ENCODE data around the gene COL6A1. TPM values are rescaled to one million over a fixed set of nuclear protein-coding genes. Genes with fewer than 3 reads are reported as not detected.

The COL6A1 gene
- total RNA-seq, 1 donor from 2014 or later = 137 TPM

- no peaks in the 10 kb centered on the region for H3K9me3 Mint-ChIP-seq (ENCODE audit: low read depth)
- no peak for TF ChIP-seq CTCF (IDR thresholded peaks at IDR 0.05; ENCODE audit: unreplicated experiment)
- H3K4me1 Mint-ChIP-seq (ENCODE audit: low read depth) = no peaks in the 10 kb centered on the region
- H3K36me3 Mint-ChIP-seq (ENCODE audit: insufficient read depth) = no peaks in the 10 kb centered on the region
- H3K27me3 Mint-ChIP-seq = peaks cover 11% of the 10 kb centered on the region
- no peak for DNase-seq (ENCODE audit: low spot score, unreplicated experiment)
- H3K4me3 Mint-ChIP-seq (ENCODE audit: low read depth) = no peak overlapping the region
- H3K27ac Mint-ChIP-seq = no peak overlapping the region
Measured at GRCh38 chr21:45940091-45940490, 41.5 kb upstream of the COL6A1 start.

GRCh38 chr21:45940621-45941337 is 40.8 kb upstream of the COL6A1 start:
- TF ChIP-seq CTCF (IDR thresholded peaks at IDR 0.05; ENCODE audit: unreplicated experiment) = no peak
- H3K9me3 Mint-ChIP-seq (ENCODE audit: low read depth) = no peaks in the 10 kb centered on the region
- H3K36me3 Mint-ChIP-seq (ENCODE audit: insufficient read depth) = no peaks in the 10 kb centered on the region
- no peaks in the 10 kb centered on the region for H3K4me1 Mint-ChIP-seq (ENCODE audit: low read depth)
- no peak overlapping the region for H3K27ac Mint-ChIP-seq
- H3K4me3 Mint-ChIP-seq (ENCODE audit: low read depth) = no peak overlapping the region
- no peak for DNase-seq (ENCODE audit: low spot score, unreplicated experiment)
- H3K27me3 Mint-ChIP-seq = peaks cover 8% of the 10 kb centered on the region

GRCh38 chr21:45941338-45941710 is 40.2 kb upstream of the COL6A1 start:
- TF ChIP-seq CTCF (IDR thresholded peaks at IDR 0.05; ENCODE audit: unreplicated experiment) = no peak
- peaks cover 8% of the 10 kb centered on the region for H3K27me3 Mint-ChIP-seq
- no peak for DNase-seq (ENCODE audit: low spot score, unreplicated experiment)
- H3K4me1 Mint-ChIP-seq (ENCODE audit: low read depth) = no peaks in the 10 kb centered on the region
- H3K9me3 Mint-ChIP-seq (ENCODE audit: low read depth) = no peaks in the 10 kb centered on the region
- no peaks in the 10 kb centered on the region for H3K36me3 Mint-ChIP-seq (ENCODE audit: insufficient read depth)
- no peak overlapping the region for H3K27ac Mint-ChIP-seq
- H3K4me3 Mint-ChIP-seq (ENCODE audit: low read depth) = no peak overlapping the region

- H3K27me3 Mint-ChIP-seq = peaks cover 6% of the 10 kb centered on the region
- no peak overlapping the region for H3K27ac Mint-ChIP-seq
- H3K4me1 Mint-ChIP-seq (ENCODE audit: low read depth) = no peaks in the 10 kb centered on the region
- H3K9me3 Mint-ChIP-seq (ENCODE audit: low read depth) = no peaks in the 10 kb centered on the region
- no peak for DNase-seq (ENCODE audit: low spot score, unreplicated experiment)
- no peaks in the 10 kb centered on the region for H3K36me3 Mint-ChIP-seq (ENCODE audit: insufficient read depth)
- no peak for TF ChIP-seq CTCF (IDR thresholded peaks at IDR 0.05; ENCODE audit: unreplicated experiment)
- no peak overlapping the region for H3K4me3 Mint-ChIP-seq (ENCODE audit: low read depth)
Measured at GRCh38 chr21:45941717-45942546, 39.6 kb upstream of the COL6A1 start.

GRCh38 chr21:45942755-45943629 is 38.6 kb upstream of the COL6A1 start:
- Mint-ChIP-seq H3K27me3 (no peaks in the 10 kb centered on the region), H3K4me1 (ENCODE audit: low read depth) (no peaks in the 10 kb centered on the region), H3K4me3 (ENCODE audit: low read depth) (no peak overlapping the region), H3K9me3 (ENCODE audit: low read depth) (no peaks in the 10 kb centered on the region), H3K27ac (no peak overlapping the region), H3K36me3 (ENCODE audit: insufficient read depth) (no peaks in the 10 kb centered on the region)
- no peak for TF ChIP-seq CTCF (IDR thresholded peaks at IDR 0.05; ENCODE audit: unreplicated experiment)
- DNase-seq (ENCODE audit: low spot score, unreplicated experiment) = no peak
